Ishikawa (cell line): ENCODE data around the gene ZNF343.

Experiments used
- CEBPB ChIP-seq: IDR thresholded peaks from 2 replicates; pipeline ENCODE4 v1.6.1; 2012
- CREB1 ChIP-seq: IDR thresholded peaks from 2 replicates; pipeline ENCODE4 v1.6.1; 2012; ENCODE audit warnings: low read depth
- EGR1 ChIP-seq: IDR thresholded peaks from 2 replicates; pipeline ENCODE4 v1.6.1; 2012
- EP300 ChIP-seq: IDR thresholded peaks from 2 replicates; pipeline ENCODE4 v1.6.1; 2012; ENCODE audit warnings: borderline replicate concordance
- FOXM1 ChIP-seq: IDR thresholded peaks from 2 replicates; pipeline ENCODE4 v1.6.1; 2012; ENCODE audit warnings: low read depth, borderline replicate concordance
- NFIC ChIP-seq: IDR thresholded peaks from 2 replicates; pipeline ENCODE4 v1.6.1; 2012
- RAD21 ChIP-seq: IDR thresholded peaks from 2 replicates; pipeline ENCODE4 v1.6.1; 2012; ENCODE audit warnings: low read depth
- TAF1 ChIP-seq: IDR thresholded peaks from 2 replicates; pipeline ENCODE4 v1.6.1; 2012; ENCODE audit warnings: low read depth, mild to moderate bottlenecking
- TCF12 ChIP-seq: IDR thresholded peaks from 2 replicates; pipeline ENCODE4 v1.6.1; 2012; ENCODE audit warnings: low read depth
- TEAD4 ChIP-seq: IDR thresholded peaks from 2 replicates; pipeline ENCODE4 v1.6.1; 2012
- YY1 ChIP-seq: IDR thresholded peaks from 2 replicates; pipeline ENCODE4 v1.6.1; 2012; ENCODE audit warnings: low read depth
- ZBTB7A ChIP-seq: IDR thresholded peaks from 2 replicates; pipeline ENCODE4 v1.6.1; 2012; ENCODE audit warnings: low read depth
- TF ChIP-seq, protein P1 (sequence below): IDR thresholded peaks from 2 replicates; pipeline ENCODE4 v1.6.1; 2012
- TF ChIP-seq, protein P2 (sequence below): IDR thresholded peaks from 2 replicates; pipeline ENCODE4 v1.6.1; 2012; ENCODE audit warnings: low read depth, mild to moderate bottlenecking
- TF ChIP-seq, protein P3 (sequence below): IDR thresholded peaks from 2 replicates; pipeline ENCODE4 v1.6.1; 2012

The ZNF343 gene

DNA sequence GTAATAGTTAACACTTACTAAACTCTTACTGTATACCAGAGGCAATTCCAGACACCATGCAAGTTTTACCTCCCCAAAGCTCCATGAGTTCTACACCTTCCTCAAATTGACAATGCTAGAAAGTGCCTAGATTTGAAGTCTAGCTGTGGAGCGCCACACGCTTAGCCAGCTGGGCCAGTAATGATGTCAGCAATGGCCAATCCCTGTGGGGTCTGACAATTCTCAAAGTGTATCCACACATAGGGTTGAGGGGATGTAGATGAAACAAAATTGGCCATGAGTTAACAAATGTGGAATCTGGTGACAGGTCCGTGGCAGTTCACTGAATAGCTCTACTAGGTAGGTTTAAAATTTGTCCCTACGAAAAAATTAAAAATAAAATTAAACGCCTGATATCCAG, 1.3 kb downstream of the ZNF343 start:
- no peak for TF ChIP-seq CEBPB
- TF ChIP-seq TAF1: no peak
- no peak for TF ChIP-seq CREB1
- TF ChIP-seq YY1: no peak
- TF ChIP-seq, protein P1, sequence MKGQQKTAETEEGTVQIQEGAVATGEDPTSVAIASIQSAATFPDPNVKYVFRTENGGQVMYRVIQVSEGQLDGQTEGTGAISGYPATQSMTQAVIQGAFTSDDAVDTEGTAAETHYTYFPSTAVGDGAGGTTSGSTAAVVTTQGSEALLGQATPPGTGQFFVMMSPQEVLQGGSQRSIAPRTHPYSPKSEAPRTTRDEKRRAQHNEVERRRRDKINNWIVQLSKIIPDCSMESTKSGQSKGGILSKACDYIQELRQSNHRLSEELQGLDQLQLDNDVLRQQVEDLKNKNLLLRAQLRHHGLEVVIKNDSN: no peak
- TF ChIP-seq FOXM1: no peak
- TF ChIP-seq, protein P2, sequence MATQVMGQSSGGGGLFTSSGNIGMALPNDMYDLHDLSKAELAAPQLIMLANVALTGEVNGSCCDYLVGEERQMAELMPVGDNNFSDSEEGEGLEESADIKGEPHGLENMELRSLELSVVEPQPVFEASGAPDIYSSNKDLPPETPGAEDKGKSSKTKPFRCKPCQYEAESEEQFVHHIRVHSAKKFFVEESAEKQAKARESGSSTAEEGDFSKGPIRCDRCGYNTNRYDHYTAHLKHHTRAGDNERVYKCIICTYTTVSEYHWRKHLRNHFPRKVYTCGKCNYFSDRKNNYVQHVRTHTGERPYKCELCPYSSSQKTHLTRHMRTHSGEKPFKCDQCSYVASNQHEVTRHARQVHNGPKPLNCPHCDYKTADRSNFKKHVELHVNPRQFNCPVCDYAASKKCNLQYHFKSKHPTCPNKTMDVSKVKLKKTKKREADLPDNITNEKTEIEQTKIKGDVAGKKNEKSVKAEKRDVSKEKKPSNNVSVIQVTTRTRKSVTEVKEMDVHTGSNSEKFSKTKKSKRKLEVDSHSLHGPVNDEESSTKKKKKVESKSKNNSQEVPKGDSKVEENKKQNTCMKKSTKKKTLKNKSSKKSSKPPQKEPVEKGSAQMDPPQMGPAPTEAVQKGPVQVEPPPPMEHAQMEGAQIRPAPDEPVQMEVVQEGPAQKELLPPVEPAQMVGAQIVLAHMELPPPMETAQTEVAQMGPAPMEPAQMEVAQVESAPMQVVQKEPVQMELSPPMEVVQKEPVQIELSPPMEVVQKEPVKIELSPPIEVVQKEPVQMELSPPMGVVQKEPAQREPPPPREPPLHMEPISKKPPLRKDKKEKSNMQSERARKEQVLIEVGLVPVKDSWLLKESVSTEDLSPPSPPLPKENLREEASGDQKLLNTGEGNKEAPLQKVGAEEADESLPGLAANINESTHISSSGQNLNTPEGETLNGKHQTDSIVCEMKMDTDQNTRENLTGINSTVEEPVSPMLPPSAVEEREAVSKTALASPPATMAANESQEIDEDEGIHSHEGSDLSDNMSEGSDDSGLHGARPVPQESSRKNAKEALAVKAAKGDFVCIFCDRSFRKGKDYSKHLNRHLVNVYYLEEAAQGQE: no peak
- TF ChIP-seq EP300: no peak

GRCh38 chr20:2485661-2486060, 23.1 kb downstream of the ZNF343 start:
- TF ChIP-seq EGR1: no peak
- TF ChIP-seq ZBTB7A: no peak
- TF ChIP-seq FOXM1: no peak
- TF ChIP-seq, protein P3, sequence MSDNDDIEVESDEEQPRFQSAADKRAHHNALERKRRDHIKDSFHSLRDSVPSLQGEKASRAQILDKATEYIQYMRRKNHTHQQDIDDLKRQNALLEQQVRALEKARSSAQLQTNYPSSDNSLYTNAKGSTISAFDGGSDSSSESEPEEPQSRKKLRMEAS: no peak
- TF ChIP-seq, protein P1: no peak
- TF ChIP-seq CREB1: no peak
- TF ChIP-seq TAF1: no peak
- TF ChIP-seq, protein P2: no peak
- TF ChIP-seq TEAD4: no peak

GRCh38 chr20:2485080-2485479, 23.6 kb downstream of the ZNF343 start:
- TF ChIP-seq EP300 (no peak), NFIC (0 out of 2 replicates have a peak, but pooled peaks have one; percentile 25)

DNA sequence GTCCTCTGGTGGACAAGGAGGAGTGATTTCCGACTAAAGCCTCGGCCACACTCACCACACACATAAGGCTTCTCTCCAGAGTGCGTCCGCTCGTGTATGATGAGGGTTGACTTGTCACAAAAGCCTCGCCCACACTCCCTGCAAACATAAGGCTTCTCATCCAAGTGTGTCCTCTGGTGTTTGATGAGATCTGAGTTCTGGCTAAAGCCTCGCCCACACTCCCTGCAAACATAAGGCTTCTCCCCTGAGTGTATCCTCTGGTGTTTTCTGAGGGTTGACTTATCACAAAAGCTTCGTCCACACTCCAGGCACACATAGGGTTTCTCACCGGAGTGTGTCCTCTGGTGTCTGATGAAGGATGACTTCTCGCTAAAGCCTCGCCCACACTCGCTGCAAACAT, 25.2 kb downstream of the ZNF343 start:
- no peak for TF ChIP-seq FOXM1
- no peak for TF ChIP-seq CREB1
- no peak for TF ChIP-seq TEAD4
- no peak for TF ChIP-seq NFIC
- TF ChIP-seq CEBPB: no peak
- no peak for TF ChIP-seq EGR1
- TF ChIP-seq, protein P2: no peak
- TF ChIP-seq EP300: no peak
- TF ChIP-seq, protein P3: no peak
- no peak for TF ChIP-seq ZBTB7A
- no peak for TF ChIP-seq TCF12
- no peak for TF ChIP-seq RAD21
- no peak for TF ChIP-seq TAF1
- TF ChIP-seq, protein P1: no peak
- no peak for TF ChIP-seq YY1

DNA sequence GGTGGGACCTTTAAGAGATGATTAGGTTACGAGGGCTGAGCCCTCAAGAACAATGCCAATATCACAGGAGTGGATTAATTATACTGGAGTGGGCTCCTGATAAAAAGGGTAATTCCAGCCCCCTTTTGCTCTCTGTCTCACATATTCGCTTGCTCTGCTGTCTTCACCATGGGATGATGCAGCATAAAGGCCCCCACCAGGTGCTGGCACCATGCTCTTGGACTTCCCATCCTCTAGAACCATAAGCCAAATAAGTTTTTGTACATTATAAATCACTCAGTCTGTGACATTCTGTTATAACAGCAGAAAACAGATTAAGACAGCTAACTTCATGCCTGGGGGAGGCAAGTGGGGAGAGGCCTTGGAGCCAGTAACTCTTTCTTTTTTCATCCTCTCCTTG, 28.3 kb downstream of the ZNF343 start:
- TF ChIP-seq ZBTB7A: no peak
- TF ChIP-seq CREB1: no peak
- TF ChIP-seq TEAD4: no peak
- TF ChIP-seq TAF1: no peak
- TF ChIP-seq EGR1: no peak
- TF ChIP-seq CEBPB: no peak
- TF ChIP-seq, protein P1: no peak
- TF ChIP-seq YY1: no peak
- no peak for TF ChIP-seq TCF12
- no peak for TF ChIP-seq NFIC
- TF ChIP-seq EP300: no peak
- TF ChIP-seq, protein P2: no peak
- no peak for TF ChIP-seq RAD21
- no peak for TF ChIP-seq FOXM1
- TF ChIP-seq, protein P3: no peak
